GM23338 (cell line): ENCODE measurements around the gene PERM1. TPM values are rescaled to one million over a fixed set of nuclear protein-coding genes. Genes with fewer than 3 reads are reported as not detected.

Experiments
- ATAC-seq: fragments of 200-7000 bp; cut with Tn5 transposase; 3 replicates; pipeline ENCODE4 v1.9.1; 2020
- DNase-seq: peaks from one replicate; pipeline ENCODE4 v3.0.0-alpha.2; 2015; ENCODE audit warnings: low spot score
- H2AFZ ChIP-seq: fragments of 200-600 bp; sonication (generic); 2 replicates; pipeline ENCODE4 v1.8.0; 2016; ENCODE audit warnings: antibody characterized with exemption, mild to moderate bottlenecking, moderate library complexity
- H3F3A ChIP-seq: fragments of 200-600 bp; sonication (generic); replicated peaks from 2 replicates; pipeline ENCODE4 v1.8.0; 2017; ENCODE audit warnings: antibody characterized with exemption, mixed run types, low read depth
- H3K27ac ChIP-seq: fragments of 200-600 bp; sonication (generic); 2 replicates; pipeline ENCODE4 v1.6.1; 2016; ENCODE audit warnings: low read depth
- H3K27me3 ChIP-seq: fragments of 200-600 bp; sonication (generic); 2 replicates; pipeline ENCODE4 v1.8.0; 2016; ENCODE audit warnings: mild to moderate bottlenecking, mixed run types, moderate library complexity; ENCODE audit not compliant: insufficient read depth
- H3K36me3 ChIP-seq: fragments of 200-600 bp; sonication (generic); 2 replicates; pipeline ENCODE4 v1.8.0; 2016; ENCODE audit warnings: mild to moderate bottlenecking; ENCODE audit not compliant: insufficient read depth
- H3K4me1 ChIP-seq: fragments of 200-600 bp; sonication (generic); 2 replicates; pipeline ENCODE4 v1.8.0; 2016; ENCODE audit warnings: mild to moderate bottlenecking, moderate library complexity; ENCODE audit not compliant: insufficient read depth
- H3K4me2 ChIP-seq: fragments of 200-600 bp; sonication (generic); 2 replicates; pipeline ENCODE4 v1.7.1; 2017; ENCODE audit warnings: mixed run types
- H3K4me3 ChIP-seq: fragments of 200-600 bp; sonication (generic); 2 replicates; pipeline ENCODE4 v1.6.1; 2016; ENCODE audit warnings: mixed run types
- H3K79me2 ChIP-seq: fragments of 200-600 bp; sonication (generic); replicated peaks from 2 replicates; pipeline ENCODE4 v1.8.0; 2017; ENCODE audit warnings: mild to moderate bottlenecking; ENCODE audit not compliant: insufficient read depth
- H3K9me2 ChIP-seq: fragments of 200-600 bp; sonication (generic); 2 replicates; pipeline ENCODE4 v1.8.0; 2017; ENCODE audit not compliant: insufficient read depth
- H4K20me1 ChIP-seq: fragments of 200-600 bp; sonication (generic); replicated peaks from 2 replicates; pipeline ENCODE4 v1.8.0; 2017; ENCODE audit warnings: mild to moderate bottlenecking; ENCODE audit not compliant: insufficient read depth
- H3K27ac Mint-ChIP-seq: 2 replicates; pipeline ENCODE4 v1.8.0; 2020; ENCODE audit warnings: inconsistent platforms, mild to moderate bottlenecking, moderate library complexity, mixed read lengths
- H3K27me3 Mint-ChIP-seq: 3 replicates; pipeline ENCODE4 v1.8.0; 2022; ENCODE audit warnings: low read depth, mild to moderate bottlenecking, moderate library complexity, mixed read lengths, inconsistent platforms; ENCODE audit not compliant: insufficient read depth, poor library complexity
- H3K36me3 Mint-ChIP-seq: 3 replicates; pipeline ENCODE4 v1.8.0; 2021; ENCODE audit warnings: low read depth, mild to moderate bottlenecking, inconsistent platforms, moderate library complexity, mixed read lengths
- H3K4me1 Mint-ChIP-seq: 3 replicates; pipeline ENCODE4 v1.8.0; 2020; ENCODE audit warnings: mild to moderate bottlenecking, inconsistent platforms, mixed read lengths
- H3K4me3 Mint-ChIP-seq: 3 replicates; pipeline ENCODE4 v1.8.0; 2021; ENCODE audit warnings: moderate library complexity, mild to moderate bottlenecking, inconsistent platforms, mixed read lengths
- H3K9me3 Mint-ChIP-seq: 3 replicates; pipeline ENCODE4 v1.8.0; 2020; ENCODE audit warnings: moderate library complexity, mild to moderate bottlenecking, inconsistent platforms, mixed read lengths
- CREB1 ChIP-seq: fragments of 250-450 bp; sonication (Bioruptor Pico); IDR thresholded peaks from 2 replicates; pipeline ENCODE4 v1.5.0; 2020; ENCODE audit warnings: low read depth, mild to moderate bottlenecking, moderate library complexity
- EZH2phosphoT487 ChIP-seq: fragments of 200-600 bp; sonication (generic); IDR thresholded peaks from one replicate; pipeline ENCODE4 v1.8.1; 2018; ENCODE audit warnings: antibody characterized with exemption; ENCODE audit not compliant: unreplicated experiment
- POLR2AphosphoS5 ChIP-seq: IDR thresholded peaks from 2 replicates; pipeline ENCODE4 v1.6.1; 2016; ENCODE audit warnings: antibody characterized with exemption, low read depth
- ZNF114 ChIP-seq: fragments of 250-450 bp; sonication (Bioruptor Pico); IDR thresholded peaks from 2 replicates; pipeline ENCODE4 v1.5.0; 2020; ENCODE audit warnings: mild to moderate bottlenecking, moderate library complexity
- polyA plus RNA-seq: library from polyadenylated mRNA; unstranded; fragments of >200 nt; fragmentation: Nextera tagmentation; extraction: Ambion mirVana; gene quantifications from 2 replicates; pipeline ENCODE4 v1.2.1, GENCODE V29; 2016
- total RNA-seq: library from RNA; depleted of rRNA; stranded (reverse); fragments of >200 nt; shearing (Covaris generic); gene quantifications from 2 replicates; pipeline ENCODE4 v1.2.3, GENCODE V29; 2014
- TF ChIP-seq, protein P1 (sequence below): fragments of 250-450 bp; sonication (Bioruptor Pico); IDR thresholded peaks from 2 replicates; pipeline ENCODE4 v1.5.0; 2020; ENCODE audit warnings: mild to moderate bottlenecking, moderate library complexity
- TF ChIP-seq, protein P2 (sequence below): IDR thresholded peaks from 2 replicates; pipeline ENCODE4 v1.6.1; 2016; ENCODE audit warnings: antibody characterized with exemption

The PERM1 gene
- total and polyA plus RNA-seq, 2 experiments from 2014 or later = 1.1 TPM; not detected in 1

DNA sequence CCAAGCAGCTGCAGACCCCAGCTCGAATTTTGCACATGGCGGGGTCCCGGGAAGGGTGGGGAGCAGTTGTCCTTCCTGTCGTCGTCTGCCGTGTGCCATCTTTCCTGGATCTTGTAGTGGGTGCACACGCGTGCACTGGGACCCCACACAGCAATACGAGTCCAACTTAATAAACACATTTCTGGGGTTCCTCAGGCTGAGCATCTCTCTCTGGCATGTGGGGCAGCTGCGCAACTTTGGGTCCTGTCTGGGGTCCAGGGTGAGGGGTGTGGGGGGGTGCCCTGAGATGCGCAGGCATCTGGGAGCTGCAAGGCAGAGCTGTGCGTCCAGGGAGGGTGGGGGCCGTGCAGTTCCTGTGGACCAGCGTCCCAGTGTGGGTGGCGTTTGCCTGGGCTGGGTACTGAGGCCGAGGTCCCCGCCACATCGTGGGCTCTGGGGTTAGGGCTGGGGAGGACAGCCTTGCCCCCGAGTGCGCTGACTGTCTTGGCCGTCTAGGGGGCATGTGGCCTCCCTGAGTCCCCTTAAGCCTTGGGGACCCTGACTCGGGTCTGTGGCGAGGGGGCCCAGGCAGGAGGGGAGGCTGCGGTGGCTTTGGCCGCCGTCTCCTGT, 16.3 kb downstream of the PERM1 start (continued):
- TF ChIP-seq, protein P1, sequence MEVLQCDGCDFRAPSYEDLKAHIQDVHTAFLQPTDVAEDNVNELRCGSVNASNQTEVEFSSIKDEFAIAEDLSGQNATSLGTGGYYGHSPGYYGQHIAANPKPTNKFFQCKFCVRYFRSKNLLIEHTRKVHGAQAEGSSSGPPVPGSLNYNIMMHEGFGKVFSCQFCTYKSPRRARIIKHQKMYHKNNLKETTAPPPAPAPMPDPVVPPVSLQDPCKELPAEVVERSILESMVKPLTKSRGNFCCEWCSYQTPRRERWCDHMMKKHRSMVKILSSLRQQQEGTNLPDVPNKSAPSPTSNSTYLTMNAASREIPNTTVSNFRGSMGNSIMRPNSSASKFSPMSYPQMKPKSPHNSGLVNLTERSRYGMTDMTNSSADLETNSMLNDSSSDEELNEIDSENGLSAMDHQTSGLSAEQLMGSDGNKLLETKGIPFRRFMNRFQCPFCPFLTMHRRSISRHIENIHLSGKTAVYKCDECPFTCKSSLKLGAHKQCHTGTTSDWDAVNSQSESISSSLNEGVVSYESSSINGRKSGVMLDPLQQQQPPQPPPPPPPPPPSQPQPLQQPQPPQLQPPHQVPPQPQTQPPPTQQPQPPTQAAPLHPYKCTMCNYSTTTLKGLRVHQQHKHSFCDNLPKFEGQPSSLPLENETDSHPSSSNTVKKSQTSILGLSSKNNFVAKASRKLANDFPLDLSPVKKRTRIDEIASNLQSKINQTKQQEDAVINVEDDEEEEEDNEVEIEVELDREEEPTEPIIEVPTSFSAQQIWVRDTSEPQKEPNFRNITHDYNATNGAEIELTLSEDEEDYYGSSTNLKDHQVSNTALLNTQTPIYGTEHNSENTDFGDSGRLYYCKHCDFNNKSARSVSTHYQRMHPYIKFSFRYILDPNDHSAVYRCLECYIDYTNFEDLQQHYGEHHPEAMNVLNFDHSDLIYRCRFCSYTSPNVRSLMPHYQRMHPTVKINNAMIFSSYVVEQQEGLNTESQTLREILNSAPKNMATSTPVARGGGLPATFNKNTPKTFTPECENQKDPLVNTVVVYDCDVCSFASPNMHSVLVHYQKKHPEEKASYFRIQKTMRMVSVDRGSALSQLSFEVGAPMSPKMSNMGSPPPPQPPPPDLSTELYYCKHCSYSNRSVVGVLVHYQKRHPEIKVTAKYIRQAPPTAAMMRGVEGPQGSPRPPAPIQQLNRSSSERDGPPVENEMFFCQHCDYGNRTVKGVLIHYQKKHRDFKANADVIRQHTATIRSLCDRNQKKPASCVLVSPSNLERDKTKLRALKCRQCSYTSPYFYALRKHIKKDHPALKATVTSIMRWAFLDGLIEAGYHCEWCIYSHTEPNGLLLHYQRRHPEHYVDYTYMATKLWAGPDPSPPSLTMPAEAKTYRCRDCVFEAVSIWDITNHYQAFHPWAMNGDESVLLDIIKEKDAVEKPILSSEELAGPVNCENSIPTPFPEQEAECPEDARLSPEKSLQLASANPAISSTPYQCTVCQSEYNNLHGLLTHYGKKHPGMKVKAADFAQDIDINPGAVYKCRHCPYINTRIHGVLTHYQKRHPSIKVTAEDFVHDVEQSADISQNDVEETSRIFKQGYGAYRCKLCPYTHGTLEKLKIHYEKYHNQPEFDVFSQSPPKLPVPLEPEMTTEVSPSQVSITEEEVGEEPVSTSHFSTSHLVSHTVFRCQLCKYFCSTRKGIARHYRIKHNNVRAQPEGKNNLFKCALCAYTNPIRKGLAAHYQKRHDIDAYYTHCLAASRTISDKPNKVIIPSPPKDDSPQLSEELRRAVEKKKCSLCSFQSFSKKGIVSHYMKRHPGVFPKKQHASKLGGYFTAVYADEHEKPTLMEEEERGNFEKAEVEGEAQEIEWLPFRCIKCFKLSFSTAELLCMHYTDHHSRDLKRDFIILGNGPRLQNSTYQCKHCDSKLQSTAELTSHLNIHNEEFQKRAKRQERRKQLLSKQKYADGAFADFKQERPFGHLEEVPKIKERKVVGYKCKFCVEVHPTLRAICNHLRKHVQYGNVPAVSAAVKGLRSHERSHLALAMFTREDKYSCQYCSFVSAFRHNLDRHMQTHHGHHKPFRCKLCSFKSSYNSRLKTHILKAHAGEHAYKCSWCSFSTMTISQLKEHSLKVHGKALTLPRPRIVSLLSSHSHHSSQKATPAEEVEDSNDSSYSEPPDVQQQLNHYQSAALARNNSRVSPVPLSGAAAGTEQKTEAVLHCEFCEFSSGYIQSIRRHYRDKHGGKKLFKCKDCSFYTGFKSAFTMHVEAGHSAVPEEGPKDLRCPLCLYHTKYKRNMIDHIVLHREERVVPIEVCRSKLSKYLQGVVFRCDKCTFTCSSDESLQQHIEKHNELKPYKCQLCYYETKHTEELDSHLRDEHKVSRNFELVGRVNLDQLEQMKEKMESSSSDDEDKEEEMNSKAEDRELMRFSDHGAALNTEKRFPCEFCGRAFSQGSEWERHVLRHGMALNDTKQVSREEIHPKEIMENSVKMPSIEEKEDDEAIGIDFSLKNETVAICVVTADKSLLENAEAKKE = no peak
- TF ChIP-seq CREB1 (CRISPR knock-in tag) = no peak

DNA sequence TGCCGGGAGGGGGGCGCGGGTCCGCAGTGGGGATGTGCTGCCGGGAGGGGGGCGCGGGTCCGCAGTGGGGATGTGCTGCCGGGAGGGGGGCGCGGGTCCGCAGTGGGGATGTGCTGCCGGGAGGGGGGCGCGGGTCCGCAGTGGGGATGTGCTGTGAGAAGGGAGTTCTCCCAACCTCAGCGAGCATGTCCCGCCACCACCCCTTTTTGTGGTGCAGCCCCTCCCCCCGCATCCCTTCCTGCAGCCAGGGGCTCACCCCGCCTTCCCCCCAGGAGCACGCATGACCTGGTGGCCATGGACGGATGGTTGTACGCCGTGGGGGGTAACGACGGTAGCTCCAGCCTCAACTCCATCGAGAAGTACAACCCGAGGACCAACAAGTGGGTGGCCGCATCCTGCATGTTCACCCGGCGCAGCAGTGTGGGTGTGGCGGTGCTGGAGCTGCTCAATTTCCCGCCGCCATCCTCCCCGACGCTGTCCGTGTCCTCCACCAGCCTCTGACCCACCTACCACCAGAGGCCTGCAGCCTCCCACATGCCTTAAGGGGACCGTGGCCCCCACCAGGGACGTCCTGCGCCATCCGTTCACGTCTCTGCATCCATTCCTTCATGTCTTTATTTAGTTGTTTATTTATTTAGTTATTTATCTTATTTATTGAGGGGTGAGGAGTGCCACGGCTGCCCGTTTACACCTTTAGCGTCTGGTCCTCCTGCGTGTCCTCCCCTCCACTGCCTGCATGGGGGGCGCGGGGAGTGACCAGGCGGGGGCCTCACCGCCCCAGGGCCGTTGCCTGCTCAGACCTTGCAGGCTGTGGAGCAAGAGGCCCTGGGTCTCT, 17.0 kb downstream of the PERM1 start:
- H3K9me2 ChIP-seq = no peaks in the 10 kb centered on the region
- no peak for DNase-seq
- H3K36me3 Mint-ChIP-seq = peaks cover 2% of the 10 kb centered on the region; the same call in 1 of the 3 replicates
- H3K4me1 ChIP-seq = no peaks in the 10 kb centered on the region
- H3K4me1 Mint-ChIP-seq = no peaks in the 10 kb centered on the region; the same call in 2 of the 3 replicates
- 0 out of 2 replicates have a peak, but pooled peaks cover 2% of the 10 kb centered on the region for H4K20me1 ChIP-seq
- H3F3A ChIP-seq = peaks cover 7% of the 10 kb centered on the region
- H3K4me2 ChIP-seq = no peak overlapping the region
- peaks cover 43% of the 10 kb centered on the region for H3K27me3 Mint-ChIP-seq
- no peak for ATAC-seq
- H3K79me2 ChIP-seq = no peaks in the 10 kb centered on the region
- no peak overlapping the region for H3K4me3 Mint-ChIP-seq
- no peak overlapping the region for H3K27ac Mint-ChIP-seq
- no peaks in the 10 kb centered on the region for H3K36me3 ChIP-seq
- no peak overlapping the region for H3K4me3 ChIP-seq
- peaks cover 40% of the 10 kb centered on the region for H3K27me3 ChIP-seq
- H2AFZ ChIP-seq = no peak overlapping the region
- no peaks in the 10 kb centered on the region for H3K9me3 Mint-ChIP-seq
- H3K27ac ChIP-seq = no peak overlapping the region
- TF ChIP-seq, protein P1 = no peak
- TF ChIP-seq ZNF114 (CRISPR knock-in tag) = no peak
- TF ChIP-seq, protein P2, sequence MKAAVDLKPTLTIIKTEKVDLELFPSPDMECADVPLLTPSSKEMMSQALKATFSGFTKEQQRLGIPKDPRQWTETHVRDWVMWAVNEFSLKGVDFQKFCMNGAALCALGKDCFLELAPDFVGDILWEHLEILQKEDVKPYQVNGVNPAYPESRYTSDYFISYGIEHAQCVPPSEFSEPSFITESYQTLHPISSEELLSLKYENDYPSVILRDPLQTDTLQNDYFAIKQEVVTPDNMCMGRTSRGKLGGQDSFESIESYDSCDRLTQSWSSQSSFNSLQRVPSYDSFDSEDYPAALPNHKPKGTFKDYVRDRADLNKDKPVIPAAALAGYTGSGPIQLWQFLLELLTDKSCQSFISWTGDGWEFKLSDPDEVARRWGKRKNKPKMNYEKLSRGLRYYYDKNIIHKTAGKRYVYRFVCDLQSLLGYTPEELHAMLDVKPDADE = no peak
- TF ChIP-seq EZH2phosphoT487 = no peak
- TF ChIP-seq POLR2AphosphoS5 = no peak
